Stimulated activated CD4-positive, alpha-beta T cell treated with anti-CD3 and anti-CD28 coated beads, TNF-alpha, amount 100 ng/mL, for 1 hour (primary cell): Measurements from ENCODE around the gene PDE4D.

ENCODE experiments used
- DNase-seq, 3 donors: peaks; one replicate each; pipeline ENCODE4 v3.0.0-alpha.2; 2020; ENCODE audit warnings: low read depth in 3 of 3, low spot score in 1 of 3

The PDE4D gene

GRCh38 chr5:59559323-59559722 lies 334.2 kb downstream of the PDE4D start:
- DNase-seq = no peak

- no peak for DNase-seq
Measured at GRCh38 chr5:59558501-59558900, 335.0 kb downstream of the PDE4D start.

- no peak for DNase-seq
Measured at GRCh38 chr5:59557572-59557971, 336.0 kb downstream of the PDE4D start.

GRCh38 chr5:59555596-59555995 lies 337.9 kb downstream of the PDE4D start:
- DNase-seq = no peak

GRCh38 chr5:59554501-59554900 lies 339.0 kb downstream of the PDE4D start:
- no peak for DNase-seq

GRCh38 chr5:59553992-59554391 lies 339.5 kb downstream of the PDE4D start:
- no peak for DNase-seq

- no peak for DNase-seq
Measured at GRCh38 chr5:59548807-59549357, 344.6 kb downstream of the PDE4D start.

GRCh38 chr5:59547731-59548130 lies 345.8 kb downstream of the PDE4D start:
- no peak for DNase-seq

- DNase-seq = no peak
Measured at GRCh38 chr5:59544573-59544972, 349.0 kb downstream of the PDE4D start.

- no peak for DNase-seq
Measured at GRCh38 chr5:59543821-59544442, 349.6 kb downstream of the PDE4D start.

- DNase-seq = no peak
Measured at GRCh38 chr5:59542851-59543820, 350.4 kb downstream of the PDE4D start.

- no peak for DNase-seq
Measured at GRCh38 chr5:59542306-59542705, 351.2 kb downstream of the PDE4D start.

- no peak for DNase-seq
Measured at GRCh38 chr5:59540366-59540765, 353.2 kb downstream of the PDE4D start.

- no peak for DNase-seq
Measured at GRCh38 chr5:59538750-59539121, 354.8 kb downstream of the PDE4D start.

- no peak for DNase-seq
Measured at GRCh38 chr5:59537961-59538749, 355.4 kb downstream of the PDE4D start.

GRCh38 chr5:59536875-59537274 lies 356.7 kb downstream of the PDE4D start:
- DNase-seq = no peak

GRCh38 chr5:59535561-59535960 lies 358.0 kb downstream of the PDE4D start:
- no peak for DNase-seq

- no peak for DNase-seq
Measured at GRCh38 chr5:59533730-59534108, 359.8 kb downstream of the PDE4D start.

GRCh38 chr5:59532979-59533729 lies 360.4 kb downstream of the PDE4D start:
- no peak for DNase-seq

GRCh38 chr5:59529239-59529638 lies 364.3 kb downstream of the PDE4D start:
- no peak for DNase-seq
